Memory B cell (primary cell): ENCODE measurements around the gene RDH12.

Experiments used
- ATAC-seq: fragments of 150-1000 bp; cut with Tn5 transposase; 2 replicates; pipeline ENCODE4 v1.10.0; 2021; ENCODE audit warnings: low read depth, mild to moderate bottlenecking, moderate library complexity
- DNase-seq, 2 donors: peaks; one replicate each; pipeline ENCODE4 v3.0.0; 2022; ENCODE audit warnings: low spot score in 2 of 2
- H3K27ac Mint-ChIP-seq: one replicate; pipeline ENCODE4 v1.8.0; 2022; ENCODE audit warnings: mild to moderate bottlenecking, moderate library complexity, mixed read lengths
- H3K27me3 Mint-ChIP-seq: one replicate; pipeline ENCODE4 v1.8.0; 2022; ENCODE audit warnings: mixed read lengths
- H3K36me3 Mint-ChIP-seq: one replicate; pipeline ENCODE4 v1.8.0; 2022; ENCODE audit warnings: mild to moderate bottlenecking, mixed read lengths
- H3K4me1 Mint-ChIP-seq: one replicate; pipeline ENCODE4 v1.8.0; 2022; ENCODE audit warnings: mixed read lengths
- H3K4me3 Mint-ChIP-seq: one replicate; pipeline ENCODE4 v1.8.0; 2022; ENCODE audit warnings: mild to moderate bottlenecking, moderate library complexity, mixed read lengths
- H3K9me3 Mint-ChIP-seq: one replicate; pipeline ENCODE4 v1.8.0; 2022; ENCODE audit warnings: mixed read lengths

Gene RDH12

GRCh38 chr14:67778792-67779191 lies 77.1 kb downstream of the RDH12 start:
- Mint-ChIP-seq H3K4me3 (no peak overlapping the region), H3K9me3 (no peaks in the 10 kb centered on the region), H3K36me3 (peaks cover 61% of the 10 kb centered on the region), H3K27ac (no peak overlapping the region), H3K27me3 (no peaks in the 10 kb centered on the region), H3K4me1 (no peaks in the 10 kb centered on the region)
- DNase-seq (no peak), ATAC-seq (no peak)

GRCh38 chr14:67782090-67782489 lies 80.4 kb downstream of the RDH12 start:
- Mint-ChIP-seq H3K9me3 (no peaks in the 10 kb centered on the region), H3K4me3 (no peak overlapping the region), H3K27me3 (no peaks in the 10 kb centered on the region), H3K36me3 (peaks cover 61% of the 10 kb centered on the region), H3K4me1 (peaks cover 2% of the 10 kb centered on the region), H3K27ac (no peak overlapping the region)
- no peak for ATAC-seq
- DNase-seq: no peak
